Large intestine (tissue), 3 donors: ENCODE measurements around the gene EHMT1. TPM values are rescaled to one million over a fixed set of nuclear protein-coding genes. Genes with fewer than 3 reads are reported as not detected.
"Not testable (repeated sequence)": the region's sequence is repeated elsewhere in the genome, so short reads cannot be mapped to it uniquely, and the experiment has no call there.

Experiments used
- DNase-seq, 2 donors: peaks; one replicate each; pipeline versions ENCODE4 v3.0.0 to v3.0.0-alpha.2; 2013
- H3K27ac ChIP-seq: one replicate; pipeline ENCODE4 v1.5.1; 2013; ENCODE audit warnings: low read length
- H3K27me3 ChIP-seq: 2 replicates; pipeline ENCODE4 v1.6.1; 2013; ENCODE audit warnings: low read length; ENCODE audit not compliant: control insufficient read depth, insufficient read depth
- H3K36me3 ChIP-seq: 2 replicates; pipeline ENCODE4 v1.6.1; 2013; ENCODE audit warnings: low read length; ENCODE audit not compliant: control insufficient read depth, insufficient read depth
- H3K4me1 ChIP-seq: one replicate; pipeline ENCODE4 v1.6.1; 2013; ENCODE audit warnings: low read length; ENCODE audit not compliant: control insufficient read depth, insufficient read depth
- H3K4me3 ChIP-seq: one replicate; pipeline ENCODE4 v1.5.1; 2013; ENCODE audit warnings: low read length
- H3K9me3 ChIP-seq: one replicate; pipeline ENCODE4 v1.6.1; 2013; ENCODE audit warnings: mild to moderate bottlenecking, low read depth, low read length, moderate library complexity; ENCODE audit not compliant: control insufficient read depth
- WGBS: methylation state at CpG from one replicate; pipeline ENCODE4 v1.1.5; 2013; ENCODE audit warnings: low lambda C conversion rate; ENCODE audit not compliant: insufficient coverage; 5-methylcytosine and 5-hydroxymethylcytosine counted together
- polyA plus RNA-seq: library from polyadenylated mRNA; unstranded; fragments of 120-200 nt; gene quantifications from one replicate; pipeline ENCODE4 v1.2.1, GENCODE V29; 2013

The EHMT1 gene
- polyA plus RNA-seq, 1 donor: 38.7 TPM

GRCh38 chr9:137719194-137719593 is 100.4 kb downstream of the EHMT1 start:
- Histone ChIP-seq H3K27ac (no peak overlapping the region), H3K9me3 (peaks cover 15% of the 10 kb centered on the region), H3K27me3 (no peaks in the 10 kb centered on the region), H3K36me3 (peaks cover 35% of the 10 kb centered on the region), H3K4me1 (no peaks in the 10 kb centered on the region), H3K4me3 (no peak overlapping the region)
- DNase-seq: no peak
- no CpG with 5 or more reads among the region's 9 CpGs for WGBS

DNA sequence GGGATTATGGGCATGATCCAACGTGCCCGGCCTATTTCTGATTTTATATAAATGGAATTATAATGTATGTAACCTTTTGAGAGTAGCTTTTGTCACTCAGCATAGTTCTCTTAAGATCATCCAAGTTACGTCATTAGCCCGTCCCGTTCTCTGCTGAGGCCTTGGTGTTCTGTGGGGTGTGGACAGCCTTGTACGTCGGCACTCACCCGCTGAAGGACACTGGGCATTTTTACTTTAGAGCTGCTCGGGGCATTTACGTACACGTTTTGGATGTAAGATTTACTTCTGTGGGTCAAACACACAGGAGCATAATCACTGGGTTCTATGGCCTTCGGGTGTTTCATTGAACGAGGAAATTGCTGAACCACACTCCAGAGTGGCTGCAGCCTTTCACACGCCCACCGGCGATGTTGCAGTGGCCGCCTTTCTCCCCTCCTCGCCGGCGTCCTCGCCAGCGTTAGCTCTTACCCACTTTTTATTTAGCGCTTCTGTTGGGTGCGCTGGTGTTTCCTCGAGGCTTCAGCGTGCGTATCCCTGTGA is 101.8 kb downstream of the EHMT1 start:
- Histone ChIP-seq H3K27me3 (no peaks in the 10 kb centered on the region), H3K4me1 (no peaks in the 10 kb centered on the region), H3K9me3 (peaks cover 20% of the 10 kb centered on the region), H3K4me3 (no peak overlapping the region), H3K27ac (no peak overlapping the region), H3K36me3 (peaks cover 33% of the 10 kb centered on the region)
- no peak for DNase-seq
- WGBS: 100% methylated on average over 4 of the region's 27 CpGs

DNA sequence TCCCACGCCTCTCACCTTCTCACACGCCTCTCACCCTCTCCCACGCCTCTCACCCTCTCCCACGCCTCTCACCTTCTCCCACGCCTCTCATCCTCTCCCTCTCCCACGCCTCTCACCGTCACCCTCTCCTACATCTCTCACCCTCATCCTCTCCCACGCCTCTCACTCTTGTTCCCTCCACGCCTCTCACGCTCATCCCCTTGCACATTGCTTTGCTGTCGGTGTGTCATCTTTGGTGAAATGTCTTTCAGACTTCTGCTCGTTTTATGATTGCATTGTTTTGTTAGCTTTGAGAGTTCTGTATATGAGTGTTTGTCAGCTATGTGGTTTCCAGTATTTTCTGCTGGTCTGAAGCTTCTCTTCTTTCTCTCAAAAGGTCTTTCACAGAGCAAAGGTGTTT is 102.7 kb downstream of the EHMT1 start:
- DNase-seq: no peak
- H3K9me3 ChIP-seq: peaks cover 24% of the 10 kb centered on the region
- H3K27ac ChIP-seq: no peak overlapping the region
- no peak overlapping the region for H3K4me3 ChIP-seq
- H3K36me3 ChIP-seq: peaks cover 38% of the 10 kb centered on the region
- H3K27me3 ChIP-seq: no peaks in the 10 kb centered on the region
- no peaks in the 10 kb centered on the region for H3K4me1 ChIP-seq
- WGBS: 87% methylated on average over 6 of the region's 12 CpGs

DNA sequence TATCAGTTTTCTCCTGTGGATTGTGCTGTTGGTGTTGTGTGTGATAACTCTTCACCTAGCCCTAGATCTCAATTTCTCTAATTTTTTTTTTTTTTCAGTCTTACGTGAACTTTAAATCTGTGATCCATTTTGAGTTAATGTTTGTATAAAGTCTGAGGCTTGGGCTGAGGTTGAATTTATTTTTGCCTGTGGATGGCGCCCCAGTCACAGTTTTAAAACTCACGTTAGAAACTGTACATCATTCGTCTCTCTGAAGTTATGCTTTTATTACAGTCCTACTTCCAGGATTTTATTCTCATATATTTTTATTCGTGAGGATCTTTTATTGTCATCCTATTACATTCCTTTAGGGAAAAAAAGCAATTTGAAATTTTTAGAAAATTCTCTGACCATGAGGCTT is 103.1 kb downstream of the EHMT1 start:
- DNase-seq: no peak
- no peaks in the 10 kb centered on the region for H3K27me3 ChIP-seq
- H3K36me3 ChIP-seq: peaks cover 38% of the 10 kb centered on the region
- H3K4me3 ChIP-seq: no peak overlapping the region
- WGBS: 95% methylated on average over 3 of the region's 5 CpGs
- H3K9me3 ChIP-seq: peaks cover 22% of the 10 kb centered on the region
- H3K4me1 ChIP-seq: no peaks in the 10 kb centered on the region
- H3K27ac ChIP-seq: no peak overlapping the region

DNA sequence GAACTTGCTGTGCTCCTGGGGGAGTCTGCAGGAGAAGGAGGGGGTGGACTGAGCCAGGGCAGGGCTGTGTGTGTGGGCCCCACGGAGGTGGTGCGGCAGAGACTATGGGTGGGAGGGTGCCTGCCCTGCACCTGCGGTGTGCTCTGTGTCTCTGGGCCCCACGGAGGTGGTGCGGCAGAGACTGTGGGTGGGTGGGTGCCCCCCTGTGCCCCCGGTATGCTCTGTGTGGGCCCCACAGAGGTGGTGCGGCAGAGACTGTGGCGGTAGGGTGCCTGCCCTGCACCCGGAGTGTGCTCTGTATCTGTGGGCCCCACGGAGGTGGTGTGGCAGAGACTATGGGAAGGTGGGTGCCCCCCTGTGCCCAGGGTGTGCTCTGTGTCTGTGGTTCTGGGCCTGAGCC is 103.7 kb downstream of the EHMT1 start:
- no CpG with 5 or more reads among the region's 10 CpGs for WGBS
- Histone ChIP-seq H3K4me3 (no peak overlapping the region), H3K27ac (no peak overlapping the region), H3K36me3 (peaks cover 37% of the 10 kb centered on the region), H3K27me3 (no peaks in the 10 kb centered on the region), H3K9me3 (peaks cover 18% of the 10 kb centered on the region), H3K4me1 (no peaks in the 10 kb centered on the region)
- no peak for DNase-seq

DNA sequence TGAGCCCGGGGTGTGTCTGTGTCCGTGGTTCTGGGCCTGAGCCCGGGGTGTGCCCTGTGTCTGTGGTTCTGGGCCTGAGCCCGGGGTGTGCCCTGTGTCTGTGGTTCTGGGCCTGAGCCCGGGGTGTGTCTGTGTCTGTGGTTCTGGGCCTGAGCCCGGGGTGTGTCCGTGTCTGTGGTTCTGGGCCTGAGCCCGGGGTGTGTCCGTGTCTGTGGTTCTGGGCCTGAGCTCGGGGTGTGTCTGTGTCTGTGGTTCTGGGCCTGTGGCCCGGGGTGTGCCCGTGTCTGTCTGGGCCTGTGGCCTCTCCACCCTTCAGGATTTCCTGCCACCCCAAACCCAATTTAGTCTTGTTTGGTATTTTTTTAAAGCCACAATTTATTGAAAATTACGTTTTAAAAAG is 104.6 kb downstream of the EHMT1 start:
- H3K27me3 ChIP-seq, H3K4me1 ChIP-seq, DNase-seq, H3K4me3 ChIP-seq, H3K27ac ChIP-seq: not testable (repeated sequence)
- WGBS: 92% methylated on average over 1 of the region's 13 CpGs
- H3K9me3 ChIP-seq: peaks cover 13% of the 10 kb centered on the region
- H3K36me3 ChIP-seq: peaks cover 37% of the 10 kb centered on the region

DNA sequence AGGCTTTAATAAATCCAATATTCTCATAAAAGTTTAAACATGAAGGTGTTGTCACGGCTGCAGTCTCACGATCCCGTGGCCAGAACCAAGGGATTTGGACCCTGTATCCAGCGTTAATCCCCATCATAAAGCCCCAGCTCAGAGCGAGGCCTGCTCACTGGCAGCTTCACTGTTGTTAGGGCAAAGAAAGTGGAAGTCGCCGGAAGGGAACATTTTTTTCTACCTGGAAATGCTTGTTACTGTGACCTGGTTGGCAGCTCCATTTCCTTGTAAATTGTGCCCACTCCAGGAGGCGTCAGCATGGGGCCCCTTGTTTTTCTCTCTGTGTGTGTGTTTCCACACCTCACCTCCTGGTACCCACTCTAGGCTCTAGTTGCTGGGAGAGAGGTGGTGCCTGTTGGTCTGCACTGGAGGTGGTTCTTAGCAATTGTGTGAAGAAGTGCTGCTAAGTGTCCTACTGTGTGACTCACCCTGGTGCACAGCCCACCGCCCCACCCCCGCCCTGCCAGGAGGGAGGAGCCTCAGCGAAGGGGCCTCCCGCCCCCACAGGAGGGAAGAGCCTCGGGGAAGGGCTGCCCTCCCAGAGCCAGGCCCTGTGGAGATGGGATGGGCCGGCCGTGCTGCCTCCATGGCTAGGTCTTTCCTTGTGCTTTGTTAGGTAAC is 105.1 kb downstream of the EHMT1 start:
- no peak for DNase-seq
- no peak overlapping the region for H3K4me3 ChIP-seq
- H3K36me3 ChIP-seq: peaks cover 43% of the 10 kb centered on the region
- WGBS: no CpG with 5 or more reads among the region's 15 CpGs
- H3K9me3 ChIP-seq: peaks cover 16% of the 10 kb centered on the region
- H3K4me1 ChIP-seq: no peaks in the 10 kb centered on the region
- no peaks in the 10 kb centered on the region for H3K27me3 ChIP-seq
- no peak overlapping the region for H3K27ac ChIP-seq

DNA sequence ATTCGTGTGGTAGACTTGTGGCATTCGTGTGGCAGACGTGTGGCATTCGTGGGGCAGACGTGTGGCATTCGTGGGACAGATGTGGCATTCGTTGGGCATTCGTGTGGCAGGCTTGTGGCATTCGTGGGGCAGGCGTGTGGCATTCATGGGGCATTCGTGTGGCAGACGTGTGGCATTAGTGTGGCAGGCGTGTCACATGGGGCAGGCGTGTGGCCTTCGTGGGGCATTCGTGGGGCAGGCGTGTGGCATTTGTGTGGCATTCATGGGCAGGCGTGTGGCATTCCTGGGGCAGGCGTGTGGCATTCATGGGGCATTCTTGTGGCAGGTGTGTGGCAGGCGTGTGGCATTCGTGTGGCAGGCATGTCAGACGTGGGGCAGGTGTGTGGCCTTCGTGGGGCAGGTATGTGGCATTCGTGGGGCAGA is 106.0 kb downstream of the EHMT1 start:
- Histone ChIP-seq H3K27me3 (no peaks in the 10 kb centered on the region), H3K4me3 (no peak overlapping the region), H3K4me1 (no peaks in the 10 kb centered on the region), H3K27ac (no peak overlapping the region), H3K36me3 (peaks cover 45% of the 10 kb centered on the region), H3K9me3 (peaks cover 18% of the 10 kb centered on the region)
- no CpG with 5 or more reads among the region's 24 CpGs for WGBS
- no peak for DNase-seq

GRCh38 chr9:137725598-137725997 is 106.8 kb downstream of the EHMT1 start:
- Histone ChIP-seq H3K4me1 (no peaks in the 10 kb centered on the region), H3K27ac (no peak overlapping the region), H3K4me3 (no peak overlapping the region), H3K36me3 (peaks cover 46% of the 10 kb centered on the region), H3K27me3 (no peaks in the 10 kb centered on the region), H3K9me3 (peaks cover 18% of the 10 kb centered on the region)
- no peak for DNase-seq
- WGBS: no CpG with 5 or more reads among the region's 10 CpGs

- DNase-seq, H3K4me3 ChIP-seq, H3K27ac ChIP-seq, H3K27me3 ChIP-seq, H3K4me1 ChIP-seq: not testable (repeated sequence)
- H3K9me3 ChIP-seq: peaks cover 18% of the 10 kb centered on the region
- peaks cover 53% of the 10 kb centered on the region for H3K36me3 ChIP-seq
- 100% methylated on average over 1 of the region's 19 CpGs for WGBS
Observed at GRCh38 chr9:137726336-137726735, 107.5 kb downstream of the EHMT1 start.

DNA sequence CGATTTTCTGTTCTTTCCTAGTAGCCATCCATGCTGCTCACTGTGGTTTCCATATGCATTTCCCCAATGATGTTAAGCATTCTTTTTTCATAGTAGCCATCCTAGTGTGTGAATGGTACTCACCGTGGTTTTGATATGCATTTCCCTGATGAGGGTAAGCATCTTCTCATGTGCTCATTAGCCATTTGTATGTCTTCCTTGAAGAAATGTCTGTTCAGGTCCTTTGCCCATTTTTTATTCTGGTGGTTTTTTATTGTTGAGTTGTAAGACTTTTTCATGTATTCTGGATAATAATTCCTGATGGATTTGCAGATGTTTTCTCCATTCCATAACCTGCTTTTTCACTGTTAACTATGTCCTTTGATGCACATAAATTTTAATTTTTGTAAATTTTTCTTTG is 108.0 kb downstream of the EHMT1 start:
- H3K4me1 ChIP-seq: no peaks in the 10 kb centered on the region
- H3K9me3 ChIP-seq: peaks cover 22% of the 10 kb centered on the region
- no peak overlapping the region for H3K27ac ChIP-seq
- H3K36me3 ChIP-seq: peaks cover 57% of the 10 kb centered on the region
- DNase-seq: no peak
- WGBS: no CpG with 5 or more reads among the region's 2 CpGs
- no peaks in the 10 kb centered on the region for H3K27me3 ChIP-seq
- H3K4me3 ChIP-seq: no peak overlapping the region
